Measurements from ENCODE around the gene SFMBT2. TPM values are rescaled to one million over a fixed set of nuclear protein-coding genes. Genes with fewer than 3 reads are reported as not detected.

SFMBT2 gene
- total and polyA plus RNA-seq, 10 donors = 4.4 to 47.7 (median 34.8) TPM

- Histone ChIP-seq H3K36me3 (peaks cover 0 to 17% (median 4%) of the 10 kb centered on the region in 6 donors), H3K4me1 (peaks cover 0 to 45% (median 9%) of the 10 kb centered on the region in 6 donors), H3K27ac (peak overlapping the region in 6 of 8 donors; percentile 5 to 47 (median 30)), H3K27me3 (replicated peaks in 1 of 7) (no peaks in the 10 kb centered on the region), H3K4me3 (peak overlapping the region in 1 of 8 donors; percentile 1), H3K9me3 (peaks cover 0 to 7% (median 3%) of the 10 kb centered on the region in 8 donors)
- 71 to 83% (median 82%) methylated on average over 20 to 21 of the region's 21 CpGs for WGBS, 5 donors
- TF ChIP-seq POLR2A (IDR thresholded peaks at IDR 0.05) (no peak), POLR2AphosphoS5 (IDR thresholded peaks at IDR 0.05) (peak; percentile 24 to 59 (median 32))
- intact Hi-C loops (cut with DNase I; ENCODE audit: low total_unique reads) = no loop called here
- DNase-seq = no peak
Observed at GRCh38 chr10:7333961-7334641, 76.7 kb downstream of the SFMBT2 start.

GRCh38 chr10:7329219-7329618 is 81.6 kb downstream of the SFMBT2 start:
- no peak for TF ChIP-seq CTCF (IDR thresholded peaks at IDR 0.05 in 8 of 11, conservative IDR thresholded peaks at IDR 0.05 in 3 of 11)
- no peak for TF ChIP-seq POLR2AphosphoS5 (IDR thresholded peaks at IDR 0.05)
- no peak for TF ChIP-seq POLR2A (IDR thresholded peaks at IDR 0.05)
- DNase-seq = no peak
- Histone ChIP-seq H3K4me1 (peaks cover 0 to 22% (median 1%) of the 10 kb centered on the region in 6 donors), H3K27me3 (replicated peaks in 1 of 7) (no peaks in the 10 kb centered on the region), H3K27ac (no peak overlapping the region), H3K4me3 (no peak overlapping the region), H3K36me3 (peaks cover 0 to 33% (median 6%) of the 10 kb centered on the region in 6 donors), H3K9me3 (peaks cover 3 to 34% (median 26%) of the 10 kb centered on the region in 8 donors)
- intact Hi-C loops (cut with DNase I; ENCODE audit: low total_unique reads) = no loop called here
- 79 to 95% (median 93%) methylated on average over 11 of the region's 11 CpGs for WGBS, 5 donors

GRCh38 chr10:7327885-7328284 is 82.9 kb downstream of the SFMBT2 start:
- WGBS, 5 donors = 94 to 98% (median 95%) methylated on average over 3 of the region's 3 CpGs
- no peak overlapping the region for H3K4me3 ChIP-seq
- peaks cover 3 to 35% (median 27%) of the 10 kb centered on the region in 8 donors for H3K9me3 ChIP-seq
- peaks cover 0 to 12% (median 0%) of the 10 kb centered on the region in 6 donors for H3K4me1 ChIP-seq
- H3K36me3 ChIP-seq = peaks cover 0 to 33% (median 6%) of the 10 kb centered on the region in 6 donors
- DNase-seq = no peak
- TF ChIP-seq POLR2AphosphoS5 (IDR thresholded peaks at IDR 0.05) (no peak), POLR2A (IDR thresholded peaks at IDR 0.05) (no peak), CTCF (IDR thresholded peaks at IDR 0.05 in 8 of 11, conservative IDR thresholded peaks at IDR 0.05 in 3 of 11) (no peak)
- no peak overlapping the region for H3K27ac ChIP-seq
- no peaks in the 10 kb centered on the region for H3K27me3 ChIP-seq (replicated peaks in 1 of 7)
- intact Hi-C loops (cut with DNase I; ENCODE audit: low total_unique reads) = no loop called here

GRCh38 chr10:7322623-7323022 is 88.2 kb downstream of the SFMBT2 start:
- Histone ChIP-seq H3K27ac (no peak overlapping the region), H3K4me1 (peaks cover 9 to 33% (median 31%) of the 10 kb centered on the region in 6 donors), H3K27me3 (replicated peaks in 1 of 7) (no peaks in the 10 kb centered on the region), H3K9me3 (peaks cover 0 to 22% (median 17%) of the 10 kb centered on the region in 8 donors), H3K36me3 (peaks cover 0 to 22% (median 0%) of the 10 kb centered on the region in 6 donors), H3K4me3 (no peak overlapping the region)
- 44 to 100% (median 96%) methylated on average over 1 of the region's 1 CpG for WGBS, 5 donors
- intact Hi-C loops (cut with DNase I; ENCODE audit: low total_unique reads) = no loop called here
- DNase-seq = no peak
- TF ChIP-seq POLR2A (IDR thresholded peaks at IDR 0.05) (no peak), CTCF (IDR thresholded peaks at IDR 0.05 in 8 of 11, conservative IDR thresholded peaks at IDR 0.05 in 3 of 11) (no peak), POLR2AphosphoS5 (IDR thresholded peaks at IDR 0.05) (no peak)

Data from spleen (tissue), 11 donors.